Tibial artery (tissue), 4 donors: Measurements from ENCODE around the gene ZBTB22.
A peak's percentile ranks its signal among the peaks of the same experiment; 100 is the strongest.

Source experiments
- DNase-seq, 2 donors: peaks; one replicate each; pipeline ENCODE4 v3.0.0-alpha.2; 2019
- H3K27ac ChIP-seq, 2 donors: fragments of 200-600 bp; sonication (generic) in 1 of 2; 1 replicate in 1 of 2; 2 replicates in 1 of 2; pipeline ENCODE4 v1.5.1; 2018 to 2019; ENCODE audit warnings: mild to moderate bottlenecking in 1 of 2
- H3K27me3 ChIP-seq, 2 donors: fragments of 200-600 bp; sonication (generic) in 1 of 2; one replicate each; pipeline versions ENCODE4 v1.5.1 to v1.6.0; 2016 to 2019
- H3K36me3 ChIP-seq, 3 donors: fragments of 200-600 bp; sonication (generic) in 2 of 3; one replicate each; pipeline ENCODE4 v1.5.1; 2016 to 2019; ENCODE audit warnings: mild to moderate bottlenecking in 2 of 3
- H3K4me1 ChIP-seq, 4 donors: fragments of 200-600 bp; sonication (generic) in 2 of 4; 1 replicate in 3 of 4; 2 replicates in 1 of 4; pipeline ENCODE4 v1.5.1; 2016 to 2019
- H3K4me3 ChIP-seq, 2 donors: fragments of 200-600 bp; sonication (generic) in 1 of 2; 1 replicate in 1 of 2; 2 replicates in 1 of 2; pipeline ENCODE4 v1.5.1; 2018 to 2019; ENCODE audit warnings: mild to moderate bottlenecking in 2 of 2
- H3K9me3 ChIP-seq, 3 donors: fragments of 200-600 bp; sonication (generic) in 1 of 3; one replicate each; pipeline ENCODE4 v1.5.1; 2016 to 2019
- intact Hi-C: fragments of 100-400 bp; cut with DNase I; formaldehyde crosslinking; loops from one replicate; pipeline ENCODE4 v1.15.0; 2023; ENCODE audit warnings: low total_unique reads
- TF ChIP-seq, protein P1 (sequence below), 2 experiments: fragments of 200-600 bp in 1 of 2; fragments of 450-650 bp in 1 of 2; IDR thresholded peaks; one replicate each; pipeline ENCODE4 v1.5.1; 2017 to 2019; ENCODE audit warnings: antibody characterized with exemption in 2 of 2, mild to moderate bottlenecking in 1 of 2, moderate library complexity in 1 of 2

The ZBTB22 gene

GRCh38 chr6:33314943-33315792, 2.4 kb downstream of the ZBTB22 start:
- peaks cover 14 to 35% (median 17%) of the 10 kb centered on the region in 3 donors for H3K36me3 ChIP-seq
- no peaks in the 10 kb centered on the region for H3K27me3 ChIP-seq
- no peaks in the 10 kb centered on the region for H3K9me3 ChIP-seq
- peaks cover 0 to 64% (median 50%) of the 10 kb centered on the region in 4 donors for H3K4me1 ChIP-seq
- peak overlapping the region; percentile 83 to 94 for H3K4me3 ChIP-seq
- TF ChIP-seq, protein P1, sequence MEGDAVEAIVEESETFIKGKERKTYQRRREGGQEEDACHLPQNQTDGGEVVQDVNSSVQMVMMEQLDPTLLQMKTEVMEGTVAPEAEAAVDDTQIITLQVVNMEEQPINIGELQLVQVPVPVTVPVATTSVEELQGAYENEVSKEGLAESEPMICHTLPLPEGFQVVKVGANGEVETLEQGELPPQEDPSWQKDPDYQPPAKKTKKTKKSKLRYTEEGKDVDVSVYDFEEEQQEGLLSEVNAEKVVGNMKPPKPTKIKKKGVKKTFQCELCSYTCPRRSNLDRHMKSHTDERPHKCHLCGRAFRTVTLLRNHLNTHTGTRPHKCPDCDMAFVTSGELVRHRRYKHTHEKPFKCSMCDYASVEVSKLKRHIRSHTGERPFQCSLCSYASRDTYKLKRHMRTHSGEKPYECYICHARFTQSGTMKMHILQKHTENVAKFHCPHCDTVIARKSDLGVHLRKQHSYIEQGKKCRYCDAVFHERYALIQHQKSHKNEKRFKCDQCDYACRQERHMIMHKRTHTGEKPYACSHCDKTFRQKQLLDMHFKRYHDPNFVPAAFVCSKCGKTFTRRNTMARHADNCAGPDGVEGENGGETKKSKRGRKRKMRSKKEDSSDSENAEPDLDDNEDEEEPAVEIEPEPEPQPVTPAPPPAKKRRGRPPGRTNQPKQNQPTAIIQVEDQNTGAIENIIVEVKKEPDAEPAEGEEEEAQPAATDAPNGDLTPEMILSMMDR (IDR thresholded peaks at IDR 0.05) = no peak
- DNase-seq = peak in 1 of 2 donors; percentile 80
- H3K27ac ChIP-seq = peak overlapping the region; percentile 95
- intact Hi-C loops = loop anchor here (10.0 kb wide), 1 partner anchor 110 kb away; the partner anchor contains the start of gene SYNGAP1

- intact Hi-C loops = loop anchor here (10.0 kb wide), 1 partner anchor 110 kb away; the partner anchor contains the start of gene SYNGAP1
- peaks cover 0 to 59% (median 44%) of the 10 kb centered on the region in 4 donors for H3K4me1 ChIP-seq
- TF ChIP-seq, protein P1 (IDR thresholded peaks at IDR 0.05) = no peak
- no peaks in the 10 kb centered on the region for H3K27me3 ChIP-seq
- H3K27ac ChIP-seq = peak overlapping the region; percentile 95
- DNase-seq = peak; percentile 81 to 82
- no peaks in the 10 kb centered on the region for H3K9me3 ChIP-seq
- H3K4me3 ChIP-seq = peak overlapping the region; percentile 83 to 94
- H3K36me3 ChIP-seq = peaks cover 7 to 33% (median 10%) of the 10 kb centered on the region in 3 donors
These were observed 3.0 kb downstream of the ZBTB22 start for GRCh38 chr6:33314515-33314942.

GRCh38 chr6:33313709-33314514, 3.6 kb downstream of the ZBTB22 start, which contains the start of gene TAPBP:
Gene TAPBP (minus strand): TSS chr6:33314078. CDS start chr6:33314041, 37 bp downstream.
- Histone ChIP-seq H3K9me3 (no peaks in the 10 kb centered on the region), H3K36me3 (peaks cover 1 to 27% (median 4%) of the 10 kb centered on the region in 3 donors), H3K27me3 (no peaks in the 10 kb centered on the region), H3K4me1 (peaks cover 0 to 53% (median 41%) of the 10 kb centered on the region in 4 donors), H3K4me3 (peak within 1 kb of the TSS; percentile 83 to 94), H3K27ac (peak within 1 kb of the TSS; percentile 95)
- DNase-seq = peak; percentile 60 to 83
- intact Hi-C loops = loop anchor here (10.0 kb wide), 1 partner anchor 111 kb away; the partner anchor contains the start of gene SYNGAP1
- TF ChIP-seq, protein P1 (IDR thresholded peaks at IDR 0.05) = peak in 1 of 2 experiments; percentile 10

- Histone ChIP-seq H3K27ac (peak overlapping the region; percentile 95), H3K9me3 (no peaks in the 10 kb centered on the region), H3K27me3 (no peaks in the 10 kb centered on the region), H3K36me3 (peaks cover 0 to 22% (median 0%) of the 10 kb centered on the region in 3 donors), H3K4me3 (peak overlapping the region; percentile 83 to 94), H3K4me1 (peaks cover 0 to 46% (median 35%) of the 10 kb centered on the region in 4 donors)
- peak; percentile 57 to 80 for DNase-seq
- TF ChIP-seq, protein P1 (IDR thresholded peaks at IDR 0.05) = no peak
- intact Hi-C loops = loop anchor here (10.0 kb wide), 1 partner anchor 112 kb away; the partner anchor contains the start of gene SYNGAP1
These were observed 4.3 kb downstream of the ZBTB22 start for GRCh38 chr6:33313105-33313708.
